SIG-M5 (cell line): ENCODE data around the gene LDAH.

ENCODE experiments used
- DNase-seq: peaks from one replicate; lab custom pipeline; 2025; lab: John Stamatoyannopoulos, UW

The LDAH gene

GRCh38 chr2:20652141-20652540 lies 170.8 kb downstream of the LDAH start:
- DNase-seq: no peak

DNA sequence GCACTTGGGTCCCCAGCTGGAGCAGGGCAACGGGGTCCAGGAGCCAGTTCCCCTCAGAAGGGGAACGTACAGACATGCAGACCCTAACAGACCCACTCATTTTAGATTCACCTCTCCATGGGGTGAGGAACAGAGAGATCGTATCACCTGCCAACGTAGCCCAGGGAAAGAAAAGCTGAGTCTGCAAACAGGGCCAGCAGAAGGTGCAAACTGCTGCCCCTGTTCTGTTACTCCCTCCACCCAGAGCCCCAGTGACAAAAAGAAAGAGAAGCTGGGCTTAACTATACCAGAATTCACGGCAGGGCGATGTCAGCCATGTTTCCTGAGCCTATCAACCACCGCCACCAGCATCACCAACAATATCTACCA lies 171.2 kb downstream of the LDAH start:
- no peak for DNase-seq

DNA sequence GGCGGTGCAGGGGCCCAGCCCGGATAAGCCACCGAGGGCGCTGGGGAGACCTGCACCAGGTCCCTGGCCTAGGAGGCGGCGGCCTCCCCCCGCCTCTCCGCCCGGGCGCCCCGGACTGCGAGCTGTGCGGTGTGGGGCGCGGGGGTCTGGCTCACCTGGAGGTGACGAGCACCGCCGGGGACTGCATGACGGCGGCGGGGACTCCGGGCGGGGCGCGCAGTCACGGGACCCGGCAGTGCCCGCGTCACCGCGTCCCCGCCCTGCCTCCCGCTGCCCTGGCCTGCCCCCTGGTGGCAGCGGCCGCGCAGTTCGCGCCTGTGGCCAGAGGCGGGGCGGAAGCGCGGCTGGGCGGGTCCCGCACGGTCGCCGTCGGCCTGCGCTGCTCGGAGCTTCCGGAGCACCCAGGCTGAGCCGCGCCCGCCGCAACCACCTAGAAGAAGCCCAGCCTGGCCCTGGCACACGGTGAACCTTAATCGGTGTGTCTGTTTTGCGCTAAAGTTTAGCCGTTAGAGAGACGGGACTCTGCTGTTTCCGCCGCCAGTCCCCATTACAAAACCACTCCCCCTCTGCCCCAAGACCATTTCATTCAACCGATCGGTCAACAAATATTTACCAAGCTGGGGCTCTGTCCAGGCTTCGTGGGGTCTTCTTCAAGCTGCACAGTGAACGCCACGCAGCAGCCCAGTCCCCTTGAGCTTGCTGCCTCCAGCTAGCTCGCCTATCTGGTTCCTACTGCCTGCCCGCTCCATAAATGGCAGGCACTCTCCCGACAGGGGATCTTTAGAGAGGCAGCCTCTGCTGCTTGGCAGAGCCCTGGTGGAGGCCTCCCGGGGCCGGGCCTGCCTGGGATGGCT lies 171.8 kb downstream of the LDAH start, which contains the start of gene HS1BP3:
HS1BP3 (minus strand) TSS at position 222 of the 854 bp plus-strand sequence; CDS start at position 187, 35 bp downstream.
- DNase-seq: no peak

- no peak for DNase-seq
These were observed 172.5 kb downstream of the LDAH start for GRCh38 chr2:20650393-20650876.

DNA sequence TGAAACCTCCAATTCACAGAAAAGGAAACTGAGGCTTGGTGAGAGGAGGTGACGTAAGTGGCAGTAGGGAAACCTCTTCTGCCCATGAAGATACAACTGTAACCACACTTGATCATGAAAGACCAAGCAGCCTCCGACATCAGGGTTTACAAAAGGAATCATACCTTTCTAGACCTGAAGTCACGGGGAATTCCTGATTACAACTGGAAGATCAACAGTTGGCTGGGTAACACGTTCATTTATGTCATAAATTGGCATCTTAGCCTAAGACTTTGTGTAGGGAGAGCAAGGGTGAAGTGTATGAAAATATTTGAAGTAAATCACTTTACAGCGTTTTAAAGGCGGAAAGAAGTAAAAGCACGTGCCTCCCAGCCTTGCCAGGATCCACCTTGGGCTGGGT lies 172.9 kb downstream of the LDAH start:
- DNase-seq: no peak

DNA sequence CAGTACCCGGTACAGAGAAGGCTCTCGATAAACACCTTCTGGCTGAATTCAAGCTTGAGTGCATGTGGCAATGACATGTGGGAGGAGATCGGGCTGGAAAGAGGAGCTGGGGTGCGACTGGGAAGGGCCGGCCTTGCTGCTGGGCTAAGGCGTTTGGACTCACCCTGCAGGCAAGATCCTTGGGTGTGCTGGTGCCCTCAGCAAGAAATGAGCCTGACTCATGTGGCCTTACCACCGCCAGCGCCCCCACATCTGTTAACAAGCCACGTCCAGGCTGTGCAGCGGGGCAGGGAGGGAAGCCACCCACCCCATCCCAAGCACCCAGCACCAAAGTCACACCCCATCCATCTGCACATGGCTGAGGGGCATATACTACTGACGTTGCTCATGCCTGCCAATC lies 173.3 kb downstream of the LDAH start:
- no peak for DNase-seq

DNA sequence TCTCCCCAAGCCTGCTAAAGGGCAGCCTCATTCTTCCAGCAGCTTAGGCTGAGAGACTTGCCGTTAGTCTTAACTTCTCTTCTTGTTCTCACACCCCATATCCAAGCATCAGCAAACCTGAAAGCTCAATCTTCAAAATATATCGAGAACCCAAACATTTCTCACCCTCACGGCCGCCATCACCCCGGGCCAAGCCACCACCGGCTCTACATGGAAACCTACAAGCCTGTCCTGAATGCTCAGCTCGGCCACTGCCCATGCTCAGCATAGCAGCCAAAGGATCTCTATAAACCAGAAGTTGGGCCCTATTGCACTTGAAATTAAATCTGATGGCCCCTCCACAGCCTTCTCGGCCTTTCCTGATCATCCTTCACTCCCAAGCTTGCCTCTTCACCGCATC lies 174.1 kb downstream of the LDAH start:
- DNase-seq: no peak

DNA sequence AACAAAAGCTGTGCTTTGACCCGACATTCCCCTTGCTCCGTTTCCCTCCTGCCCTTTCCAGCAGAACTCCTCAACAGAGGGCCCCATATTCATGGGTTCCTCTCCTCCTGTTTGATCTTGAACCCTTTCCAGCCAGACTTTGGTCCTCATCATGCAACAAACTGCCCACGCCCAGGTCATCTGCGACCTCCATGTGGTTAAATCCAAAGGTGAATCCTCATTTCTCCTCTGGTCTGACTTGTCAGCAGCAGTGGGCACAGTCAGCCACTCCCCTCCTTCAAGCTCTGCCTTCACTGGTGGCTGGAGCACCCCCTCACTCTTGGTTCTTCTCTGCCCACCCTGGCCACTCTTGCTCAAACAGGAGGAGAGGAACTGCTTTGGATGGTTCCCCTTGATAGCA lies 174.7 kb downstream of the LDAH start:
- no peak for DNase-seq

GRCh38 chr2:20647738-20648137 lies 175.2 kb downstream of the LDAH start:
- DNase-seq: no peak

DNA sequence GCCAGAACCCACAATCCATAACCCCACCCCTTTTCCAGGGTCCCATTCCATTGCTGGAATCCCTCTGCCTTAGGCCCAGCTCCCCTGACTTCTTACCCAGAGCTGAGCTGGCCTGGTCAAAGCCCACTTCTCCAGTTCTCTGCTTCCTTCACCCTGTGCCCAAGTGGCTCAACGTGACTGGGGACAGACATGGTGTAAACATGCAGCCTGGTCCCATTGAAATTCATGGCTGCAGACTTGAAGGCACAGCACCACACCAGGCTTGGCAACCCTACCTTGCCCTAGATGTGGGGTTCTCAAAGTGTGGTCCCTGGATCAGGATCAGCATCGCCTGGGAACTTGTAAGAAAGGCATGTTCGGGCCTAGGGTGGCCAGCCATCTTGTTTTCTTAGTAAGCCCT lies 175.7 kb downstream of the LDAH start:
- DNase-seq: no peak

GRCh38 chr2:20646446-20646845 lies 176.5 kb downstream of the LDAH start:
- no peak for DNase-seq

DNA sequence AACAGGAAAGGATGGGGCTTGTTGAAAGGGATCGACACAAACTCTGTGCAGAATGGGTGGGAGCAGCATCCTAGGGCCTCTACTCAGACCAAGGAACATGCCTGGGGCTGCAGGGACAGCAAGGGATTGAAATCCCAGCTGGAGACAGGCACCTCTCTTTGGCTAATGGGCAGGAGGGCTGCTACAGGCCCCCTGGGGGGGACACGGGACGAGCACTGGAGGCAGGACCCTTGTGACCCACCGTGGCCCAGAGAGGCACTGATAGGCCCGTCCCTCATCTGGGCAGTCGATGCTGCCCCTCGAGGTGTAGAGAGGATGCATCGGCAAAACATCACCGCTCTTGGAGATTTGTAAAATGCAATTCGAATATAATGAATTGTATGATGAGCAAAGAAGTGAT lies 177.1 kb downstream of the LDAH start:
- no peak for DNase-seq

DNA sequence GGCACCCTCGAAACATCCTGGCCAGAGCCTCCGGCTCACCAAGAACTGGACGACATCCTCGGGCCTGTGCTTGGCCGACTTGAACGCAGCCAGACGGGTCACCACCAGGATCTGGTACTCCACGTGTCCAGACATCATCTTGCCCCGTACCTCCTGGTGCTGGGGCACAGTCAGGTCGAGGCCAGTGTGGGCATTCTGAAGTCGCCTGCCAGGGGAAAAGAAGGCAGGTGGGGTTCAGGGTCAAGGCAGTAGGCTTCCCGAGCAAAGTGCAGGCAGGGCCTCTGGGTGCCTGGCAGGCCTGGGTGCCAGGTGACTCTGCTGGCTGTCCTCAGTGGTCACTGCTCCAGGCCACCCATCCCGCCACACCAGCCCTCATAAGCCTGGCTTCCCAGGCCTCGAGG lies 177.6 kb downstream of the LDAH start:
- DNase-seq: no peak

- no peak for DNase-seq
These were observed 179.1 kb downstream of the LDAH start for GRCh38 chr2:20643826-20644225.

DNA sequence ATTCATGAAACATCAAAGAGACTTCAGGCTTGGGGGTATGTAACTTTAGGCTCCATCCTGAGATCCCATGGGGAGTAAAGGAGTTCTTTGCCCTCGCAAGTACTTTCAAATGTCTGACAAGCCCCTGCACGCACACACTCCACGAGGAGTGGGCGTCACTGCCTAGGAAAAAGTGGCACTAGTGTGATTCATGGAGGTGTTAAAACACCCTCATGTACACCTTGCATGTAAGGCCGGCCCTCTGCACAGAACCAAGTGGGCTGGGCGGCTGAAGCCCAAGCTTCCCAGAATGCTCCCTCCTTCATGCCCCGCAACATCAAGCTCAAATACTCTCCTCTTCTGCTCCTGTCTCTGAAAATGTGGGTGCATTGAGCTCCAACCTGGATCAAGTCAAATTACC lies 179.8 kb downstream of the LDAH start:
- no peak for DNase-seq

DNA sequence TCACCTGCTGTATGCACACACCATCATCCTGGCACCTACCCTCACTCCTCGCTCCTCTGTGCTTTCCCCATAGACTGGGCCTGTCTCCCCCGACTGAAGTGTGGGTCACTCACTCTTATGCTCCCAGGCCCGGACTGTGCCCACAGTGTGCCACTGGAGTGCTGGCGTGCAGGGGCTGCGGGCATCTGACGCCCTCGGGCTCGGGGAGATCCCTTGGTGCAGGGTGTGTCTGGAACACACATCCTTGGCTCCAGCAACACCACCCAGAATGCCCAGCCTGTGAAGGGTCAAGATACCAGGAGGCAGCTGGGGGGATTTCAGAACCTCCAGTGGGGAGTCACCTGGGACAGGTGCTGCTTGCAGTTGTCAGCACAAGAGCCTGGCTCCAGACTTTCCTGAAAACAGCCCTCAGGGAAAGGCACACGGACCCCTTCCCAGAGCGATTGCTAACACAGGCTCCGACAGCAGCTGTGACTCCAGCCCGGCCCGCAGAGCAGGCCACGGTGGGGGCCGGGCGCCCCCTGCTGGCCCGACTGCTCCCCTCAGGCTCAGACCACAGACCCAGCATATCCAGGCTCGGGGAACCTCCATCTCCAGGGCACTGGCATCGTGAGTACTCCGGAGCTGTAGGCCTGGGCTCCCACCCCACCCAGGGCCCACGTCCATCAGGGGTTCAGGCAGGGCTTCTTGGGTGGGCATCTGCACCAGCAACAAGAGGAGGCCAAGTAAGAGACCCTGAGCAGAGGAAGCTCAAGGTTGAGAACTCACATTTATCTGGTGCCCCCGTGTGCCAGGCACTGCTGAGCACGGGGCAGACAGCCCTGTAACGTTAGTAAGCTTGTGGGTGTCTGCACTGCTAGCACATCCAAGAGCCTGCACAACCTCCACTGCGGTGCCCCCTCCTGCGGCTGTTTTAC lies 180.6 kb downstream of the LDAH start:
- DNase-seq: no peak

DNA sequence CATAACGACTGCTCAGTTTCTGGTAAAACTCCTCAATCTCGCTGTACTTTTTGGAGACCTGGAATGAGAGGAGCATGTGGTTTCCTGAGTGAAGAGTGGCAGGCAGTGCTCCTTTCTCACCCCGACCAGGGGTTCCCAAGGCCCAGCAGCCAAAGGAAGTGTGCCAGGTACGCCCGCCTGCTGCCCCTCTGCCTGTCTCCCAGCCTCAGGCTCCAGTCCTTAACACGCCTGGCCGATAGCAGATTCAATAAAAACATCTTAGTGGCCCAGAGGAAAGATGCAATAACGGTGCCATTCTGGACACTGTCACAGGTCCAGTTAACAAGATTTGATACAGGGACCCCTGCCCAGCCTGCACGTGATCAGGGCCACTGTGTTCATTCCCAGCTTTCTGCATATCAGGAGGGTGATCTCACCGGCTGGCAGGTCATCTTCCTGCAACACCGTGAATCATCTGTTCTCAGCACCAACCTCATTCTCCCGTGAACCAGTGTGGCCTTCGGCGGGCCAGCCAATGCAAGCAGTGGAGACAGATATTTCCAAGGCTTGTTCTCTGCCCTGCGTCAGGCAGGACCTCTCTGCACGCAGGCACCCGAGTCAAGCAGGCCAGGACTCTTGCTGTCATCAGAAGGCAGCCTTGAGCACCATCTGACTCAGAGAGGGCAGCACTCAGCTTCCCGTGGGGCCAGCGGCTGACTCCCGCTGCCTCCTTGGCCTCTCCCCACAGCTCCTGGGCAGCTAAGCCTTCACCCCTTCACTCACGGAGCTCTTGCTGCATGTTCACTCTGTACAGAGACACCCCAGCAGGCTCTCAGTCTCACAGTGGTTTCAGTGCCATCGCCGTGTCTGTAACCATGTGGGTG lies 181.5 kb downstream of the LDAH start:
- no peak for DNase-seq

DNA sequence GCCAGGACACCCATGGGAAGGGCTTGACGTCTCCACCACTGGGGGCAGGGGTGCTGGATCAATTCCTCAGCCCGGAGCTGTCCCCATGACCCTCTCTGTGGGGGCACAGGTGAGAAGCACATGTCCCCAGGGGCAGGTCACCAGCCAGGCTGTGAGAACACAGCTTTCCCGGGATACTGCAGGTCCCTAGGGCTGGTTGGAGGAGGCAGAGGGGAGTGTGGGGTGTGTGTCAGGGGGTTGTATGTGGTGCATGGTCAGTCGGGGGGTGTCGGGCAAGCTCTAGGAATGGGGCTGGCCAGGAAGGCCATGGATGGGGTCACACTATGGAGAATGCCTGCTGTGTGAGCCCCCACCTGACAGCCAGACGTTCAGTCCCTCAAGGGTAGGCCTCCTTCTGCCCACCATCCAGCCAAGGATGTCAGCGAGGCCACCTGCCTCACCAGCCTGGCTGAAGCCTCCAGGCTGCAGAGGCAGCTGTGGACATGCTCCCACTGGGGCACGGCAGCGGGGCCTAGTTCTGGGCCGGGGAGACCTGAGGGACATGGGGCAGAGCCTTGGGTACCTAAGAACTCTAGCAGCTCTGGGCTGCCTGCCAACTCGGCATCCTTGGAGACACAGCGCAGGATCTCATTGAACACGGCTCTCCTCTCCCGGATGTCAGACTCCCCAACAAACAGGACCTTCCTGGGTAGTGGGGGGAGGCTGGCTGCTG lies 182.3 kb downstream of the LDAH start:
- no peak for DNase-seq

- DNase-seq: no peak
These were observed 184.1 kb downstream of the LDAH start for GRCh38 chr2:20638646-20639430.

DNA sequence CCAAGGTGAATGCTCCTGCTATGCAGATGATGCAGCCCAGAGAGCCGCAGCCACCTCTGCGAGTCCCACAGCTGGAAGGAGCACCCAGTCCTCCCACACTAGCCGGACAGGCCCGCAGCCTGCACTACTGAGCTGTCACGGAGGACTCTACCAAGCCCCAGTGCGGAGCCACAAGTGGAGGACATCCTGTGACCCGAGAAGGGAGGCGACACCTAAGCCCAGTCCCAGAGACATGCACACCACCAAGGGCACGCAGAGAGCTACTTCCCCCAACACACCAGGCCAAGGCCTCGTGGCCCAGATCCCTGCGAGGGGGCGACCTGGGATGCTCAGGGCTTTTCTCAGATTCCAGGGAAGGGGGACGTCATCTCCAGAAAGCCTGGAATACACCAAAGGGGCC lies 184.9 kb downstream of the LDAH start:
- DNase-seq: no peak
